ENCODE results near the gene ANKRD12. TPM values are rescaled to one million over a fixed set of nuclear protein-coding genes. Genes with fewer than 3 reads are reported as not detected.

ANKRD12 gene
- total and polyA plus RNA-seq, 2 donors (not counting 1 experiment from before 2014, with no cell fraction given) = 8.0 to 183 TPM

DNA sequence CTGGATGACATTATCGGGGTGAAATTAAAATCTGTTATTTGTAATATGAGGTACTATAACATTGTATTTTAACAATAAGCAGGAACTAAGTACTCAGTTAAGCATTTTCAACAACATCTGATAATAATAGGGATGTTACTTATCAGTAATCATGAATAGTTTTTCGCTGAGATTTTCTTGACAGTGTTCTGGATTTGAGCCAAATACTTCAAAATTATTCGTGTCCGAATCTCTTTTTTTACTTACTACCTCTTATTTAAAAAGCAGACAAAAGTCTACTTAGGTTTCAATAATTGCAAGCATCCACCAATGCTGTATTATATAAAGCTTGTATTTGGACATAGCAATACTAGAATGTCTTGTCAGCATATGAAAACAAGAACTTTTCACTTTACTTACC lies 6.4 kb upstream of the ANKRD12 start:
- no peak overlapping the region for H3K4me3 Mint-ChIP-seq
- ATAC-seq (ENCODE audit: low read depth) (no peak), DNase-seq (no peak)
- Histone ChIP-seq H4K20me1 (ENCODE audit: control insufficient read depth, insufficient read depth, low read length, poor library complexity, severe bottlenecking) (no peaks in the 10 kb centered on the region), H3K27ac (ENCODE audit: low read length in 2 of 2) (peak overlapping the region in 1 of 2 donors; percentile 3), H3K4me3 (ENCODE audit: control extremely low read depth in 1 of 5, extremely low read depth in 1 of 5, insufficient read depth in 1 of 5, low read depth in 2 of 5, low read length in 4 of 5) (no peak overlapping the region), H3K9me3 (ENCODE audit: control extremely low read depth in 1 of 3, control insufficient read depth in 2 of 3, insufficient read depth in 1 of 3, low read length in 2 of 3) (no peaks in the 10 kb centered on the region), H3K4me1 (ENCODE audit: control insufficient read depth in 2 of 2, insufficient read depth in 2 of 2, low read length in 2 of 2) (peaks cover 2 to 3% of the 10 kb centered on the region in 2 donors), H3K4me2 (replicated peaks; ENCODE audit: low read depth, low read length, poor library complexity, severe bottlenecking) (no peak overlapping the region), H3K79me2 (ENCODE audit: control insufficient read depth, insufficient read depth, low read length) (peaks cover 46% of the 10 kb centered on the region), H3K36me3 (replicated peaks in 1 of 2; ENCODE audit: control extremely low read depth in 1 of 2, control insufficient read depth in 1 of 2, extremely low read depth in 1 of 2, insufficient read depth in 2 of 2, low read length in 1 of 2) (peaks cover 29 to 73% of the 10 kb centered on the region in 2 experiments), H3K9ac (ENCODE audit: low read length) (no peak overlapping the region), H3K27me3 (replicated peaks in 1 of 4; ENCODE audit: control extremely low read depth in 1 of 4, control insufficient read depth in 3 of 4, insufficient read depth in 4 of 4, low read length in 3 of 4) (no peaks in the 10 kb centered on the region), H2AFZ (ENCODE audit: insufficient read depth, low read depth, low read length, poor library complexity, severe bottlenecking) (no peak overlapping the region)
- CTCF ChIA-PET = no interaction called here
- POLR2A ChIA-PET = no interaction called here
- H3K4me1 Mint-ChIP-seq = peaks cover 22% of the 10 kb centered on the region
- TF ChIP-seq, protein P1, sequence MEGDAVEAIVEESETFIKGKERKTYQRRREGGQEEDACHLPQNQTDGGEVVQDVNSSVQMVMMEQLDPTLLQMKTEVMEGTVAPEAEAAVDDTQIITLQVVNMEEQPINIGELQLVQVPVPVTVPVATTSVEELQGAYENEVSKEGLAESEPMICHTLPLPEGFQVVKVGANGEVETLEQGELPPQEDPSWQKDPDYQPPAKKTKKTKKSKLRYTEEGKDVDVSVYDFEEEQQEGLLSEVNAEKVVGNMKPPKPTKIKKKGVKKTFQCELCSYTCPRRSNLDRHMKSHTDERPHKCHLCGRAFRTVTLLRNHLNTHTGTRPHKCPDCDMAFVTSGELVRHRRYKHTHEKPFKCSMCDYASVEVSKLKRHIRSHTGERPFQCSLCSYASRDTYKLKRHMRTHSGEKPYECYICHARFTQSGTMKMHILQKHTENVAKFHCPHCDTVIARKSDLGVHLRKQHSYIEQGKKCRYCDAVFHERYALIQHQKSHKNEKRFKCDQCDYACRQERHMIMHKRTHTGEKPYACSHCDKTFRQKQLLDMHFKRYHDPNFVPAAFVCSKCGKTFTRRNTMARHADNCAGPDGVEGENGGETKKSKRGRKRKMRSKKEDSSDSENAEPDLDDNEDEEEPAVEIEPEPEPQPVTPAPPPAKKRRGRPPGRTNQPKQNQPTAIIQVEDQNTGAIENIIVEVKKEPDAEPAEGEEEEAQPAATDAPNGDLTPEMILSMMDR (IDR thresholded peaks at IDR 0.05) = no peak
- intact Hi-C loops (cut with micrococcal nuclease) = no loop called here
- no peaks in the 10 kb centered on the region for H3K9me3 Mint-ChIP-seq (ENCODE audit: insufficient read depth)
- H3K27ac Mint-ChIP-seq = peak overlapping the region; percentile 10
- H3K27me3 Mint-ChIP-seq = no peaks in the 10 kb centered on the region
- no CpG with 5 or more reads among the region's 4 CpGs for WGBS (ENCODE audit: insufficient coverage)

DNA sequence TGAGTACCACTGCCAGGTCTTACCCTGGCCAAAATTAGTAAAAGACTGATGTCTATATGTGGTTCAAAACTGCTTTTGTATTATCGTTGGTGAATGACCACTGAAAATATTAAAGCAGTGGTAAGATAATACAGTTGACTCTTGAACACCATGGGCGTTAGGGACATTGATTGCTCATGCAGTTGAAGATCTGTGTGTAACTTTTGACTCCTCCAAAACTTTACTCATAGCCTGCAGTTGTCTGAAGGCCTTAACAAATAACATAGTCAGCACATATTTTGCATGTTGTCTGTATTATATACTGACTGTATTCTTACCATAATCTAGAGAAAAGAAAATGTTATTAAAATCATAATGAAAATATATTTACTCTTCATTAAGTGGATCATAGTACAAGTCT lies 5.8 kb upstream of the ANKRD12 start:
- Histone ChIP-seq H3K4me3 (ENCODE audit: control extremely low read depth in 1 of 5, extremely low read depth in 1 of 5, insufficient read depth in 1 of 5, low read depth in 2 of 5, low read length in 4 of 5) (no peak overlapping the region), H4K20me1 (ENCODE audit: control insufficient read depth, insufficient read depth, low read length, poor library complexity, severe bottlenecking) (no peaks in the 10 kb centered on the region), H3K27me3 (replicated peaks in 1 of 4; ENCODE audit: control extremely low read depth in 1 of 4, control insufficient read depth in 3 of 4, insufficient read depth in 4 of 4, low read length in 3 of 4) (no peaks in the 10 kb centered on the region), H3K36me3 (replicated peaks in 1 of 2; ENCODE audit: control extremely low read depth in 1 of 2, control insufficient read depth in 1 of 2, extremely low read depth in 1 of 2, insufficient read depth in 2 of 2, low read length in 1 of 2) (peaks cover 29 to 67% of the 10 kb centered on the region in 2 experiments), H3K4me2 (replicated peaks; ENCODE audit: low read depth, low read length, poor library complexity, severe bottlenecking) (no peak overlapping the region), H3K4me1 (ENCODE audit: control insufficient read depth in 2 of 2, insufficient read depth in 2 of 2, low read length in 2 of 2) (peaks cover 8 to 9% of the 10 kb centered on the region in 2 donors), H3K79me2 (ENCODE audit: control insufficient read depth, insufficient read depth, low read length) (peaks cover 40% of the 10 kb centered on the region), H3K9ac (ENCODE audit: low read length) (no peak overlapping the region), H3K9me3 (ENCODE audit: control extremely low read depth in 1 of 3, control insufficient read depth in 2 of 3, insufficient read depth in 1 of 3, low read length in 2 of 3) (no peaks in the 10 kb centered on the region), H3K27ac (ENCODE audit: low read length in 2 of 2) (peak overlapping the region in 1 of 2 donors; percentile 47), H2AFZ (ENCODE audit: insufficient read depth, low read depth, low read length, poor library complexity, severe bottlenecking) (no peak overlapping the region)
- CTCF ChIA-PET = no interaction called here
- intact Hi-C loops (cut with micrococcal nuclease) = no loop called here
- no peak for ATAC-seq (ENCODE audit: low read depth)
- no peaks in the 10 kb centered on the region for H3K9me3 Mint-ChIP-seq (ENCODE audit: insufficient read depth)
- no peak for DNase-seq
- H3K4me1 Mint-ChIP-seq = peaks cover 27% of the 10 kb centered on the region
- POLR2A ChIA-PET = no interaction called here
- no CpG with 5 or more reads among the region's 2 CpGs for WGBS (ENCODE audit: insufficient coverage)
- no peak overlapping the region for H3K27ac Mint-ChIP-seq
- H3K4me3 Mint-ChIP-seq = no peak overlapping the region
- TF ChIP-seq EZH2 (IDR thresholded peaks at IDR 0.05; ENCODE audit: borderline replicate concordance, insufficient read depth, low read depth, low read length, poor library complexity, severe bottlenecking) = no peak
- TF ChIP-seq, protein P1 (IDR thresholded peaks at IDR 0.05) = no peak
- H3K27me3 Mint-ChIP-seq = no peaks in the 10 kb centered on the region

All from B cell (primary cell).